Measurements from ENCODE around the gene RNF180. TPM values are rescaled to one million over a fixed set of nuclear protein-coding genes. Genes with fewer than 3 reads are reported as not detected.

Gene RNF180
- total and polyA plus RNA-seq, 2 of the 8 experiments (the other 6 are each of a cell fraction or from before 2014, with no cell fraction given), result 0.39 to 2.3 TPM

- FAIRE-seq (no peak), DNase-seq (ENCODE audit: low read depth in 1 of 2, low spot score in 2 of 2) (no peak)
- Histone ChIP-seq H4K20me1 (replicated peaks in 1 of 2; ENCODE audit: control insufficient read depth in 1 of 2, insufficient read depth in 2 of 2, low read length in 2 of 2) (no peaks in the 10 kb centered on the region), H3K23me2 (ENCODE audit: low read depth, low read length) (no peaks in the 10 kb centered on the region), H3K27me3 (replicated peaks in 1 of 4; ENCODE audit: control insufficient read depth in 3 of 4, extremely low read depth in 1 of 4, insufficient read depth in 3 of 4, low read length in 3 of 4) (no peaks in the 10 kb centered on the region), H2BK12ac (ENCODE audit: low read depth, low read length) (no peak overlapping the region), H2AK5ac (ENCODE audit: low read depth, low read length) (no peak overlapping the region), H3K4me2 (ENCODE audit: insufficient read depth in 1 of 2, low read depth in 2 of 2, low read length in 2 of 2) (no peak overlapping the region), H3K4ac (replicated peaks; ENCODE audit: insufficient read length, low read depth, low read length) (no peak overlapping the region), H3K79me1 (ENCODE audit: low read depth, low read length) (no peaks in the 10 kb centered on the region), H3K9ac (replicated peaks in 1 of 4; ENCODE audit: extremely low read depth in 1 of 4, low read depth in 3 of 4, low read length in 3 of 4) (no peak overlapping the region), H2BK15ac (ENCODE audit: low read length) (no peak overlapping the region), H3K4me3 (ENCODE audit: extremely low read depth in 1 of 4, insufficient read depth in 2 of 4, low read depth in 3 of 4, low read length in 4 of 4) (no peak overlapping the region), H4K91ac (replicated peaks; ENCODE audit: insufficient read length, low read length) (no peak overlapping the region), H2BK20ac (ENCODE audit: low read length) (no peak overlapping the region), H2BK120ac (replicated peaks; ENCODE audit: low read depth, low read length) (no peak overlapping the region), H3K23ac (ENCODE audit: insufficient read length) (no peak overlapping the region), H4K5ac (ENCODE audit: insufficient read length, low read depth, low read length) (no peak overlapping the region), H3K36me3 (ENCODE audit: control insufficient read depth in 2 of 4, insufficient read depth in 4 of 4, low read length in 3 of 4) (no peaks in the 10 kb centered on the region), H4K8ac (ENCODE audit: extremely low read depth, insufficient read depth, low read length) (no peak overlapping the region), H2BK5ac (ENCODE audit: low read depth, low read length) (no peak overlapping the region), H3K4me1 (replicated peaks in 1 of 4; ENCODE audit: control insufficient read depth in 3 of 4, insufficient read depth in 4 of 4, low read length in 3 of 4) (no peaks in the 10 kb centered on the region), H3K56ac (replicated peaks; ENCODE audit: insufficient read length, low read depth, low read length) (no peak overlapping the region), H3K18ac (ENCODE audit: extremely low read depth, low read length) (no peak overlapping the region), H2AFZ (ENCODE audit: low read length) (no peak overlapping the region), H3K27ac (ENCODE audit: low read depth, low read length) (no peak overlapping the region), H3K9me3 (ENCODE audit: insufficient read depth in 2 of 2, low read depth in 1 of 2, low read length in 1 of 2) (no peaks in the 10 kb centered on the region), H3K14ac (ENCODE audit: insufficient read length) (no peak overlapping the region), H3K79me2 (ENCODE audit: control insufficient read depth in 1 of 2, insufficient read depth in 2 of 2, low read length in 2 of 2) (no peaks in the 10 kb centered on the region)
- ChIA-PET POLR2A (ENCODE audit: partially characterized antibody) (no interaction called here), CTCF (ENCODE audit: partially characterized antibody) (interaction anchor here (1.4 kb wide), 1 partner anchor 10 kb away, joined by 4 read pairs; no protein-coding TSS in a partner anchor)
- TF ChIP-seq SRF (IDR thresholded peaks at IDR 0.05; ENCODE audit: low read depth, low read length), result no peak
- peak; percentile 8; the same call in 1 of the 2 replicates for TF ChIP-seq MAFK (IDR thresholded peaks at IDR 0.05; ENCODE audit: low read depth, low read length)
- TF ChIP-seq BACH1 (IDR thresholded peaks at IDR 0.05; ENCODE audit: low read length), result no peak
- 81% methylated on average over 1 of the region's 1 CpG; no CpG with 5 or more reads in 1 of the 2 experiments for WGBS, 2 experiments (ENCODE audit: extremely low coverage in 1 of 2, insufficient coverage in 1 of 2, insufficient read length in 1 of 2, insufficient replicate concordance in 2 of 2, low coverage in 1 of 2, low lambda C conversion rate in 2 of 2, missing lambda C conversion rate in 1 of 2)
These were observed 120.7 kb downstream of the RNF180 start for GRCh38 chr5:64286381-64286780.
